GM19468 (cell line): Measurements from ENCODE around the gene CATSPERZ.

Experiments used
- ATAC-seq: cut with Tn5 transposase; IDR thresholded peaks from one replicate; pipeline ENCODE4 v1.9.1; 2021; ENCODE audit warnings: mild to moderate bottlenecking, moderate library complexity, moderate number of reproducible peaks; ENCODE audit not compliant: unreplicated experiment; ENCODE audit errors: extremely low read depth

The CATSPERZ gene

DNA sequence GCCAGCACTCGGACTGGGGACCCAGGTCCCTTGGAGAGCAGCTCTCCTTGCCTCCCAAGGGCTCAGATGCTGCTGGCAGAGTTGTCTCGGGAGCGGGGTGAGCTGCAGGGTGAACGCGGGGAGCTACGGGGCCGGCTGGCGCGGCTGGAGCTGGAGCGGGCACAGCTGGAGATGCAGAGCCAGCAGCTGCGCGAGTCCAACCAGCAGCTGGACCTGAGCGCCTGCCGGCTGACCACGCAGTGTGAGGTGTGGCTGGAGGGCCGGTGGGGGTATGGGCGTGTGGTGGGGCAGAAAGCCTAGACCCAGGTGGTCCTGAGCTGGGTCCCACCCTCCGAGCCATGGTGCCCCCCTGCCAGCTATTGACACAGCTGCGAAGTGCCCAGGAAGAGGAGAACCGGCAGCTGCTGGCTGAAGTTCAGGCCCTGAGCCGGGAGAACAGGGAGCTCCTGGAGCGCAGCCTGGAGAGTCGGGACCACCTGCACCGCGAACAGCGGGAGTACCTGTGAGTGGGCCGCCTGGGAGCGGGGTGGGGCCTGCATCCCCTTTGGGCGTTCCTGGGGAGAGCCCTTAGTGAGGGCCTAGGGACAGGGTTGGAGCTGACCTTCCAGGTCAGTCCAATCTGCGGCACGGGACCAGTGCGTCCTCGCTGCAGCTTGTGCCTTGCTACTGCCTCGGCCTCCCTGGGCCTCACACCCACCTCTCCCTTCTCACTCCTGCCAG is 53.0 kb downstream of the CATSPERZ start:
- no peak for ATAC-seq

DNA sequence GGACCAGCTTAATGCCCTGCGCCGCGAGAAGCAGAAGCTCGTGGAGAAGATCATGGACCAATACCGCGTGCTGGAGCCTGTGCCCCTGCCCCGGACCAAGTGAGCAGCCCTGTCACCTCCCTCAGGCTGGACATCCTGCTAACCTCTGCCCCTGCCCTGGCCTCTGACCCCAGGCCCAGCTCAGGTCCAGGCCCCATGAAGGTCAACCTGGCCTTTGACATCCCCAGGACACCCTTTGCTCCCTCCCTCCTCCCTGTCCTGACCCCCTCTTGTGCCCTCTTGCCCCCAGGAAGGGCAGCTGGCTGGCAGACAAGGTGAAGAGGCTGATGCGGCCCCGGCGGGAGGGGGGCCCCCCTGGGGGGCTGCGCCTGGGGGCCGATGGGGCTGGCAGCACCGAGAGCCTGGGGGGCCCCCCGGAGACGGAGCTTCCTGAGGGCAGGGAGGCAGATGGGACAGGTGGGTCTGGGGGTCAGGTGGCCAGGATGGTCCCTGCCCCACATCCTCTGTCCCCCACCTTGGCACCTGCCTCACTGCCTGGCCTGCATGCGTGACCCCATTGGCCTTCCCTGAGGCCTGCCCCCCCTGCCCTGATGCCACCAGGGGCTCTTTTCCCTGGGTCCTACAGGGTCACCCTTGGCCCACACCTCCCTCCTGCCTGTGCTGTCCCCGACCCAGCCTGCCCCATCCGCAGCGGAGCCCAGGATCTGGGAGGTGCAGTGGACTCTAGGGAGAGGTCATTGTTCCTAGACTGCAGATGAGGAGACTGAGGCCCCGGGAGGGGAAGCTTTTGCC is 53.8 kb downstream of the CATSPERZ start:
- ATAC-seq: no peak
